SH-SY5Y (cell line): ENCODE measurements around the gene CHST9.

ENCODE experiments used
- GATA2 ChIP-seq: IDR thresholded peaks from 2 replicates; pipeline ENCODE4 v1.6.1; 2011; ENCODE audit warnings: mild to moderate bottlenecking, low read depth, low read length
- GATA3 ChIP-seq: IDR thresholded peaks from 2 replicates; pipeline ENCODE4 v1.6.1; 2011; ENCODE audit warnings: low read depth, mild to moderate bottlenecking, low read length, moderate library complexity

DNA sequence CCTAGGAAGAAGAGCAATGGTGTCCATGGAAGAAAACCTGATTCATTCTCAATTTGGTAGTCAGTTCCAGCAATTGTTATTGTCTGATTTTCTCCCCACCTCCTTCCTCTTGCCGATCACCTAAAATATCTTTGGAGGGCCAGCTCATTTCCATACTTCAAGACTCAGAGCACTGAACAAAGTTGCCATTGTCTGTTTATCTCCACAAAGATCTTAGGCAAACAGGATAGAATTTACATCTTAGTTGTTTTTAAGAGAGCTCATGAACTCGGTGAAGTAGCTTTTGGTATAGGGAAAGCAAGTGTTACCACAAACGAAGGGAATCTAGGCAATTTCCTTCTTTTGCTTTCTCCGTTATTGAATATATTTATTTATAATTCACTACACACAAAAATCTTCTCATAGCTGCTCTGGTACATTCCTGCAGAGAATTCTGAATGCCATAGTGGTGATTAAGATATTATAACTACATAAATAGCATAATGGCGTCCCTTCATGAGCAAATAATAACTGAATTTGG, 41.5 kb upstream of the CHST9 start:
- TF ChIP-seq GATA2 = no peak
- no peak for TF ChIP-seq GATA3
